T-helper 2 cell treated with Interferon-gamma antibody and Interleukin-4, amounts not matched to agents 5 μg/mL and 100 μg/mL, for 36 hours (primary cell): Measurements from ENCODE around the gene LRRC2.
A peak's percentile ranks its signal among the peaks of the same experiment; 100 is the strongest.
"Not testable (repeated sequence)": the region's sequence is repeated elsewhere in the genome, so short reads cannot be mapped to it uniquely, and the experiment has no call there.

ENCODE experiments used
- DNase-seq: peaks from one replicate; pipeline ENCODE4 v3.0.0; 2021; ENCODE audit warnings: low spot score
- H3K27ac Mint-ChIP-seq: one replicate; pipeline ENCODE4 v1.8.0; 2021; ENCODE audit warnings: mild to moderate bottlenecking, mixed read lengths
- H3K27me3 Mint-ChIP-seq: one replicate; pipeline ENCODE4 v1.8.0; 2021; ENCODE audit warnings: low read depth, mixed read lengths
- H3K36me3 Mint-ChIP-seq: one replicate; pipeline ENCODE4 v1.8.0; 2021; ENCODE audit warnings: low read depth, mixed read lengths
- H3K4me1 Mint-ChIP-seq: one replicate; pipeline ENCODE4 v1.8.0; 2021; ENCODE audit warnings: low read depth, mixed read lengths
- H3K4me3 Mint-ChIP-seq: one replicate; pipeline ENCODE4 v1.8.0; 2022; ENCODE audit warnings: mild to moderate bottlenecking, moderate library complexity, mixed read lengths
- H3K9me3 Mint-ChIP-seq: one replicate; pipeline ENCODE4 v1.8.0; 2021; ENCODE audit warnings: mixed read lengths

The LRRC2 gene

GRCh38 chr3:46553154-46553553 is 12.9 kb downstream of the LRRC2 start:
- H3K27ac Mint-ChIP-seq = no peak overlapping the region
- H3K4me3 Mint-ChIP-seq = no peak overlapping the region
- peaks cover 66% of the 10 kb centered on the region for H3K27me3 Mint-ChIP-seq
- no peaks in the 10 kb centered on the region for H3K9me3 Mint-ChIP-seq
- H3K36me3 Mint-ChIP-seq = no peaks in the 10 kb centered on the region
- H3K4me1 Mint-ChIP-seq = peaks cover 25% of the 10 kb centered on the region
- no peak for DNase-seq

- Mint-ChIP-seq H3K27ac (no peak overlapping the region), H3K36me3 (peaks cover 2% of the 10 kb centered on the region), H3K27me3 (peaks cover 68% of the 10 kb centered on the region), H3K4me1 (peaks cover 20% of the 10 kb centered on the region), H3K9me3 (no peaks in the 10 kb centered on the region), H3K4me3 (no peak overlapping the region)
- DNase-seq = no peak
Measured at GRCh38 chr3:46552538-46552937, 13.6 kb downstream of the LRRC2 start.

GRCh38 chr3:46551615-46552014 is 14.5 kb downstream of the LRRC2 start:
- H3K27me3 Mint-ChIP-seq = peaks cover 67% of the 10 kb centered on the region
- peaks cover 2% of the 10 kb centered on the region for H3K36me3 Mint-ChIP-seq
- H3K27ac Mint-ChIP-seq = no peak overlapping the region
- H3K4me1 Mint-ChIP-seq = peaks cover 22% of the 10 kb centered on the region
- H3K9me3 Mint-ChIP-seq = no peaks in the 10 kb centered on the region
- no peak overlapping the region for H3K4me3 Mint-ChIP-seq
- no peak for DNase-seq

- Mint-ChIP-seq H3K4me3 (no peak overlapping the region), H3K27me3 (peaks cover 60% of the 10 kb centered on the region), H3K4me1 (peaks cover 28% of the 10 kb centered on the region), H3K27ac (no peak overlapping the region), H3K9me3 (no peaks in the 10 kb centered on the region), H3K36me3 (peaks cover 2% of the 10 kb centered on the region)
- no peak for DNase-seq
Measured at GRCh38 chr3:46549989-46550388, 16.1 kb downstream of the LRRC2 start.

- no peak for DNase-seq
- peaks cover 56% of the 10 kb centered on the region for H3K27me3 Mint-ChIP-seq
- peaks cover 2% of the 10 kb centered on the region for H3K36me3 Mint-ChIP-seq
- H3K4me3 Mint-ChIP-seq = no peak overlapping the region
- H3K9me3 Mint-ChIP-seq = no peaks in the 10 kb centered on the region
- no peak overlapping the region for H3K27ac Mint-ChIP-seq
- H3K4me1 Mint-ChIP-seq = peaks cover 28% of the 10 kb centered on the region
Measured at GRCh38 chr3:46549408-46549904, 16.6 kb downstream of the LRRC2 start.

GRCh38 chr3:46548611-46549010 is 17.5 kb downstream of the LRRC2 start:
- not testable (repeated sequence) for H3K4me3 Mint-ChIP-seq

GRCh38 chr3:46546896-46547440 is 19.1 kb downstream of the LRRC2 start:
- Mint-ChIP-seq H3K4me3 (no peak overlapping the region), H3K36me3 (peaks cover 2% of the 10 kb centered on the region), H3K27ac (no peak overlapping the region), H3K4me1 (peaks cover 42% of the 10 kb centered on the region), H3K9me3 (no peaks in the 10 kb centered on the region), H3K27me3 (peaks cover 41% of the 10 kb centered on the region)
- DNase-seq = no peak

More at GRCh38 chr3:46548611-46549010, 17.5 kb downstream of the LRRC2 start:
- not testable (repeated sequence) for H3K27ac Mint-ChIP-seq, H3K9me3 Mint-ChIP-seq, H3K36me3 Mint-ChIP-seq, DNase-seq
- Mint-ChIP-seq H3K4me1 (peaks cover 28% of the 10 kb centered on the region), H3K27me3 (peaks cover 53% of the 10 kb centered on the region)

- H3K9me3 Mint-ChIP-seq = no peaks in the 10 kb centered on the region
- no peak for DNase-seq
- peaks cover 39% of the 10 kb centered on the region for H3K27me3 Mint-ChIP-seq
- peaks cover 48% of the 10 kb centered on the region for H3K4me1 Mint-ChIP-seq
- no peak overlapping the region for H3K27ac Mint-ChIP-seq
- no peak overlapping the region for H3K4me3 Mint-ChIP-seq
- peaks cover 2% of the 10 kb centered on the region for H3K36me3 Mint-ChIP-seq
Measured at GRCh38 chr3:46545818-46546630, 20.1 kb downstream of the LRRC2 start.

GRCh38 chr3:46544771-46545503 is 21.2 kb downstream of the LRRC2 start:
- H3K27me3 Mint-ChIP-seq = peaks cover 32% of the 10 kb centered on the region
- H3K36me3 Mint-ChIP-seq = peaks cover 4% of the 10 kb centered on the region
- H3K4me3 Mint-ChIP-seq = no peak overlapping the region
- H3K4me1 Mint-ChIP-seq = peaks cover 48% of the 10 kb centered on the region
- no peak overlapping the region for H3K27ac Mint-ChIP-seq
- H3K9me3 Mint-ChIP-seq = no peaks in the 10 kb centered on the region
- no peak for DNase-seq

GRCh38 chr3:46542801-46543201 is 23.3 kb downstream of the LRRC2 start:
- H3K9me3 Mint-ChIP-seq = no peaks in the 10 kb centered on the region
- H3K4me1 Mint-ChIP-seq = peaks cover 58% of the 10 kb centered on the region
- DNase-seq = no peak
- peak overlapping the region; percentile 22 for H3K27ac Mint-ChIP-seq
- peaks cover 17% of the 10 kb centered on the region for H3K27me3 Mint-ChIP-seq
- H3K36me3 Mint-ChIP-seq = peaks cover 3% of the 10 kb centered on the region
- H3K4me3 Mint-ChIP-seq = peak overlapping the region; percentile 51

- DNase-seq = no peak
- Mint-ChIP-seq H3K36me3 (peaks cover 2% of the 10 kb centered on the region), H3K27me3 (peaks cover 14% of the 10 kb centered on the region), H3K27ac (peak overlapping the region; percentile 55), H3K9me3 (no peaks in the 10 kb centered on the region), H3K4me3 (peak overlapping the region; percentile 51), H3K4me1 (peaks cover 63% of the 10 kb centered on the region)
Measured at GRCh38 chr3:46542344-46542743, 23.8 kb downstream of the LRRC2 start.

- peaks cover 9% of the 10 kb centered on the region for H3K27me3 Mint-ChIP-seq
- peaks cover 2% of the 10 kb centered on the region for H3K36me3 Mint-ChIP-seq
- peaks cover 63% of the 10 kb centered on the region for H3K4me1 Mint-ChIP-seq
- H3K9me3 Mint-ChIP-seq = no peaks in the 10 kb centered on the region
- no peak for DNase-seq
- H3K27ac Mint-ChIP-seq = no peak overlapping the region
- no peak overlapping the region for H3K4me3 Mint-ChIP-seq
Measured at GRCh38 chr3:46541835-46542234, 24.3 kb downstream of the LRRC2 start.

- no peak for DNase-seq
- no peak overlapping the region for H3K27ac Mint-ChIP-seq
- peaks cover 8% of the 10 kb centered on the region for H3K36me3 Mint-ChIP-seq
- peaks cover 12% of the 10 kb centered on the region for H3K27me3 Mint-ChIP-seq
- H3K4me1 Mint-ChIP-seq = peaks cover 64% of the 10 kb centered on the region
- H3K4me3 Mint-ChIP-seq = no peak overlapping the region
- peaks cover 2% of the 10 kb centered on the region for H3K9me3 Mint-ChIP-seq
Measured at GRCh38 chr3:46540550-46540949, 25.6 kb downstream of the LRRC2 start.

- Mint-ChIP-seq H3K4me3 (peak overlapping the region; percentile 72), H3K27me3 (peaks cover 17% of the 10 kb centered on the region), H3K9me3 (peaks cover 2% of the 10 kb centered on the region), H3K4me1 (peaks cover 61% of the 10 kb centered on the region), H3K36me3 (peaks cover 8% of the 10 kb centered on the region), H3K27ac (peak overlapping the region; percentile 84)
- DNase-seq = no peak
Measured at GRCh38 chr3:46539443-46540005, 26.6 kb downstream of the LRRC2 start.
